ENCODE data around the gene LGI4.
"Not testable (repeated sequence)": the region's sequence is repeated elsewhere in the genome, so short reads cannot be mapped to it uniquely, and the experiment has no call there.

Gene LGI4

GRCh38 chr19:35105411-35106290 is 29.2 kb downstream of the LGI4 start:
- DNase-seq, result no peak

DNA sequence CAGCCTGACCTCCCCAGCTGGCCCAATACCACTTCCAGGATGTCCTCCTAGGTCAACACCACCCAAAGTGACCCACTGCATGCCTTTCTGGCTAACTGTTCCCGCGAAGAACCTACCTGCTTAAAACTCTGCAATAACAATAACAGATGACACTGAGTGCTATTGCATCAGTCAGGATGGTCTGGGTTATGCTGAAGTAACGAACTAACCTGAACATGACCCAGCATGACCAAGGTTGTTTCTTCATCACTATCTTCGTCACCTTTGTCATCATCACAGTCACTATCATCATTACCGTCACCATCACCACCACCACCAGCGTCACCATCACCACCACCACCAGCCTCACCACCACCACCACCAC is 29.8 kb downstream of the LGI4 start:
- DNase-seq, result no peak

DNA sequence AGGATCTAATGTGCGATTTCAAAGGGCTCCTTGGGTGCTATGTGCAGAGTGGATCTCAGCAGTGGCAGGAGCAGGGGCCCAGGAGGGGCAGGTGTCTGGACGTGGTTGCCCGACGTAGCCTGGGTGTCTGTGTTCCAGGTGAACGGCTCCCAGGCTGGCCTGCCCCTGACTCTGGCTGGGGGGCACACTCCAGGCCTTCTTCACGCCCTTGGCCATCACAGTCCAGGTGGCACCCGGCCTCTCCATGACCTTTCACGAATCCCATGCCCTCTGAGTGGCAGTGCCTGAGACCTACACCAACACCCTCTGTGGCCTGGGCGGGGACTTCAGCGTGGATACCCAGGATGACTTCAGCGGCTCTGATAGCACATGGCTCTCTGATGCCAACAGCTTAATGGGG is 30.5 kb downstream of the LGI4 start:
- no peak for DNase-seq

DNA sequence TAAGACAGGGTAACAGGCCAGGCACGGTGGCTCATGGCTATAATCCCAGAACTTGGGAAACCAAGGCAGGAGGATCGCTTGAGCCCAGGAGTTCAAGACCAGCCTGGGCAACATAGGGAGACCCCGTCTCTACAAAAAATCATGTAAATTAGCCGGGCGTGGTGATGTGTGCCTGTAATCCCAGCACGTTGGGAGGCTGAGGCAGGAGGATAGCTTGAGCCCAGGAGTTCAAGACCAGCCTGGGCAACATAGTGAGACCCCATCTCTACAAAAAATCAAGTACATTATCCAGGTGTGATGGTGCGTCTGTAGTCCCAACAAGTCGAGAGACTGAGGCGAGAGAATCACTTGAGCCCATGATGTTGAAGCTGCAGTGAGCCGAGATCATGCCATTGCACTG is 31.2 kb downstream of the LGI4 start:
- DNase-seq, result not testable (repeated sequence)

DNA sequence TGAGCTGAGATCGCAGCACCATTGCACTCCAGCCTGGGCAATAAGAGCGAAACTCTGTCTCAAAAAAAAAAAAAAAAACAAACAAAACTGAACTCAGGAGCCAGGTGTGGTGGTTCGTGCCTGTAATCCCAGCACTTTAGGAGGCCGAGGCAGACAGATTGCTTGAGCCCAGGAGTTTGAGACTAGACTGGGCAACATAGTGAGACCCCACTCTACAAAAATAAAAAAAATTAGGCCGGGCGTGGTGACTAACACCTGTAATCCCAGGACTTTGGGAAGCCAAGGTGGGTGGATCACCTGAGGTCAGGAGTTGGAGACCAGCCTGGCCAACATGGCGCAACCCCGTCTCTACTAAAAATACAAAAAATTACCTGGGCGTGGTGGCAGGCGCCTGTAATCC is 32.9 kb downstream of the LGI4 start:
- DNase-seq, result not testable (repeated sequence)

- no peak for DNase-seq
Observed at GRCh38 chr19:35100588-35101533, 34.0 kb downstream of the LGI4 start.

- DNase-seq, result no peak
Observed at GRCh38 chr19:35099897-35100275, 35.0 kb downstream of the LGI4 start.

DNA sequence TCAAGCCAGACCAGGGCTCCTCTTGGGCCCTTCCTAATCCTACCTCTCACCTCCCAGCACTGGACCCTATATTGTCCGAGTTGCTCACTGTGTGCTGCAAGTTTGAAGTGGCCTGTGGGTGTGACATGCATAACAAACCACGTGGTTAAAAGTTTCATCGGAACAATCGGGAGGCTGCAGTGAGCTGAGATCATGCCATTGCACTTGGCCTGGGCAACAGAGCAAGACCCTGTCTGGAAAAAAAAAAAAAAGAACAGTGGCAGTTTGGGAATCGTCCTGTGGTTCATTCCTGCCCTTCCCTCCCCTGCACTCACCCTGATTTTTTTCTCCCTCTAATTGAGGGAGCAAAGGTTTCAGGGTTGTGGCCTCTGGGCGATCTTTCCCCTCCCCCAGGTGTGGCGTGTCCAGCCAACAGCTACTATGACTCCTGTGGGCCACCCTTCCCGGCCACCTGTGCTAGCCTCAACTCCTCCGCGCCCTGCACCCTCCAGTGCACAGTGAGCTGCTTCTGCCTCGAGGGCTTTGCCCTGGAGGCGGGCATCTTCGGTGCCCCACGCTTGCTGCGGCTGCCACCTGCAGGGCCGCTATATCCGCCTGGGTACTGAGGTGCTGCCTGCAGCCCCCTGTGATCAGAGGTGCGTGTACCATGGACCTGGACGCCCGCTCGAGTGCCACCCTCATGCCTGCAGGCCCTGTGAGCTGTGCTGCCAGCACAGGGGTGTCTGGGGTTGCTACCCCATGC is 35.5 kb downstream of the LGI4 start:
- DNase-seq, result no peak

DNA sequence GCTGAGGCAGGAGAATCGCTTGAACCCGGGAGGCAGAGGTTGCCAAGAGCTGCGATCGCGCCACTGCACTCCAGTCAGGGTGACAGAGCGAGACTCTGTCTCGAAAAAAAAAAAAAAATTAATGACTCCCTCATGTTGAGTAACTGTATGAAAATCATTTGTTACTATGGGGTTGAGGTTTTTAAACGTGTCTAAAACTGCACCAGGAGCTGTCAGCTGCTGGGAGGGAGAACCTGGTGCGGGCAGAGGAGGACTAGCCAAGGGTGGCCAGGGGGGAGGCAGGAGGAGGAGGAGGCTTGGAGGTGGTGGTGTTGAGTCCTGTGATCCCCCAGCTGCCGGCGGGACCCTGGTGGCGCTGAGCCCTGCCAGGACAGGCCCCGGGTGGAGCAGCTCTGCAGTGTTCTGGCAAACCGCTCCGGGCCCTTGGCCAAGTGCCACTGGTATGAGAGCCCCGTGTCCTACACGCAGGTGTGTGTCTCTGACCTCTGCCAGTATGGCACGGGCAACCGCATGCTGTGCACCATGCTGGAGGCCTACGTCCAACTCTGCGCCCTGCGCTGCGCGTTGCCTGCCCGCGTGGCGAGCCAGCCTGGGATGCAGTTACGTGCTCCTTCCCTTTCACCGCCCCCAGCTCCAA is 36.3 kb downstream of the LGI4 start:
- no peak for DNase-seq

DNA sequence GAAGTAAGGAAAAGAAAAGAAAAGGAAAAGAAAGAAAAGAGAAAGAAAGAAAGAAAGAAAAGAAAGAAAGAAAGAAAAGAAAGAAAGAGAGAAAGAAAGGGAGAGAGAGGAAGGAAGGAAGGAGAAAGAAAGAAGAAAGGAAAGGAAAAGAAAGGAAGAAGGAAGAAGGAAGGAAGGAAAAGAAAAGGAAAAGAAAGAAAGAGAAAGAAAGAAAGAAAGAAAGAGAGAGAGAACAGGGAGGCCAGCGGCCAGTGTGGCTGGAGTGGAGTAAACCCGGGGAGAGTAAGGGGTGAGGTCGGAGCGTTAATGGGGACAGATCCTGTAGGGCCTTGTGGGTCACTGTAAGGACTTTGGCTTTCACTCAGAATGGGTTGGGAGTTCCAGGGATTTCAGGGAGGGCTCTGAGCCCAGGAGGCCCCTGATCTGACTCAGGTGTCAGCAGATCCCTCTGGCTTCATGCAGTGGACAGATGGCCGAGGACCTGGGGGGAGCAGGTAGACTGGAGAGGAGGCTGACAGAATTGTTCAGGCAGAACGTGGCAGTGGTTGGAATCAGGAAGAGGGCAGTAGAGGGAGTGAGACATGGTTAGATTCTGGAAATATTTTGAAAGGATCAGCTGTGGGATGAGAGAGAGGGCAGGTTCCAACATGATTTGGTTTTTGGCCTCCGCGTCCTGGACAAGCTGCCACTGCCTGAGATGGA is 39.0 kb downstream of the LGI4 start:
- DNase-seq, result no peak

DNA sequence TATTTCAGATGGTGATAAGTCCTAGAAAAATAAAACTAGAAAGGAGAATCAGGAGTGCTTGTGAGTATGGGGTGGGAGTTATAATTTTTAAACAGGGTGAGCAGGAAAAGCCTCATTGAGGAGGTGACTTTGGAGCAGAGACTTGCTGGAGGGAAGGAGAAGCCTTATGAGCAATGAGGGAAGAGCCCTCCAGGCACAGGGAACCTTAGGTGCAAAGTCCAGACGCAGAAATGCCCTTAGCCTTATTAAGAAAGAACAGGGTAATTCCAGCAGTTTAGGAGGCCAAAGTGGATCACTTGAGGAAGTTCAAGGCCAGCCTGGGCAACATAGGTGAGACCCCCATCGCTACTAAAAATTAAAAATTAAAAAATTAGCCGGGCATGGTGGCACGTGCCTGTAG is 40.2 kb downstream of the LGI4 start:
- no peak for DNase-seq

DNA sequence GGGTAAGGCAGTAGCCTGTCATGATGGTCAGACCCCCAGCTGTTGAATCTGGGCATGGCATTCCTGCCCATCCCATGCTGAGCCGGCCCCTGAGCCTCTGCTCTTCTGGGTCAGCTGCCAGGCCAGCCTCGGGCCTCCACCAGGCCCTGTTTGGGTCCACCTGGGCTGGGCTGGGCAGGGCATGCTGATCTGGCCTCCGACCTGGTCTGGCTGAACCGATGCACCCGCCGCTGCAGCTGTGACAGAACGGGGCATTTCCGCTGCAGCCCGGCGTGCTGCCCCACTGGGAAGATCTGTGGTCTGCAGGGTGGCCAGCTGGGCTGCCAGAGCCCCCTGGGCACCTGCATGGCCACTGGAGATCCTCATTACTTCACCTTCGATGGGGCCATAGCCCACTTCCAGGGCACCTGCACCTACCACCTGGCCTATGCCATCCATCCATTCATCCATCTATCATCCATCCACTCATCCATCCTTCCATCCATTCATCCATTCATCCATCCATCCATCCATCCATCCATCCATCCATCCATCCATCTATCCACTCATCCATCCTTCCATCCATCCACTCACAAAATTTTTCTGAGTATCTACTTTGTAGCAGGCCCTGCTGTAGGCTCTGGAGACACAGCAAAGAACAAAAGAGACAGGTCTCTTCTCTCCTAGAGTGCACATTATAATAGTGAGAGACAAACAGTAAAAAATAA is 40.8 kb downstream of the LGI4 start:
- DNase-seq, result no peak

GRCh38 chr19:35093430-35093829 is 41.4 kb downstream of the LGI4 start:
- no peak for DNase-seq

DNA sequence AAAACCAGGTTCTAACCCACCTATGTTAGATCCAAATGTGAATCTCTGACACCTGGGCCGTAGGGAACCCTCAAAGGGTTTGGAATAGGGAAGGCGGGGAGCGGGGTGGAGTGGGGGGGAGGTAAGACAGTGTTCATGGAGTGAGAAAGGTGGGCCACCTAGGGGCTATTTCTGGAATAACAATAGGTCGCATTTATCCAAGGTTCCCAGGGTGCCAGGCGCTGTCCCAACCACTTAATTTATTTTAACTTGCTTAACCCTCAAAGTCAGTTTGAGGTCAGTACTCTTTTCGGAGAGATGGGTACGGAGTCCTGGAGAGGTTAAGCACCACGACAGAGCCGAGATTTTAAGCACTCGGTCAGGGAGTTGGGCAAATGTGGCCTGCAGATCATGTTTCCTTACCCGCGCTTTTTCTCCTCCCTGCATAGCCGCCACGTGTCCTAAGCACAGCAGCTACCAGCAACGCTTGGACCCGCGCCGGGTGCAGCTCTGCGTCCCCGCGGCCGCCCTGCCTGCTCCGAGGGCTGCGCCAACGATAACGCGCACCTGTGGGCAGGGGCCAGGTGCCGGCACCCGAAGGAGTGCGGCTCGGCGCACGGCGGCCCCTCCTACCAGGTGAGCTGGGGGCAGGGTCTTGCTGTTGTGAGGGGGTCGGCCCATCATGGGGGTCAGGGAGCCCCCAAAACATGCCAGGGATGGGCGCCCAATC is 44.2 kb downstream of the LGI4 start:
- DNase-seq, result peak; percentile 56

DNA sequence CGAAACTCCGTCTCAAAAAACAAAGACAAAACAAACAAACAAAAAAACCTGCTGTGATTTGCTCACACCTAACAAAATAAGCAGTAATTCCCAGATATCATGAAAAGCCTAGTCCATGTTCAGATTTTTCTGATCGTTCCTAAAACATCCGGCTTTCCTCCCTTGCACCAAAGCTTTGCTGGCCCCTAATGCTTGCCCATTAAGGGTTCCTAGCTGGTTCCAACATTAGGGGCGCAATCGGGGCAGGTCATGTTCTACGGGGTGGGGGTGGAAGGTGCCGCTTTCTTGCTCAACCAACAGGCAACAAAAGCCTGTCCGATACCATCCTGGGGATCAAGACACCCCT is 44.7 kb downstream of the LGI4 start:
- no peak for DNase-seq

GRCh38 chr19:35089554-35089953 is 45.3 kb downstream of the LGI4 start:
- no peak for DNase-seq

DNA sequence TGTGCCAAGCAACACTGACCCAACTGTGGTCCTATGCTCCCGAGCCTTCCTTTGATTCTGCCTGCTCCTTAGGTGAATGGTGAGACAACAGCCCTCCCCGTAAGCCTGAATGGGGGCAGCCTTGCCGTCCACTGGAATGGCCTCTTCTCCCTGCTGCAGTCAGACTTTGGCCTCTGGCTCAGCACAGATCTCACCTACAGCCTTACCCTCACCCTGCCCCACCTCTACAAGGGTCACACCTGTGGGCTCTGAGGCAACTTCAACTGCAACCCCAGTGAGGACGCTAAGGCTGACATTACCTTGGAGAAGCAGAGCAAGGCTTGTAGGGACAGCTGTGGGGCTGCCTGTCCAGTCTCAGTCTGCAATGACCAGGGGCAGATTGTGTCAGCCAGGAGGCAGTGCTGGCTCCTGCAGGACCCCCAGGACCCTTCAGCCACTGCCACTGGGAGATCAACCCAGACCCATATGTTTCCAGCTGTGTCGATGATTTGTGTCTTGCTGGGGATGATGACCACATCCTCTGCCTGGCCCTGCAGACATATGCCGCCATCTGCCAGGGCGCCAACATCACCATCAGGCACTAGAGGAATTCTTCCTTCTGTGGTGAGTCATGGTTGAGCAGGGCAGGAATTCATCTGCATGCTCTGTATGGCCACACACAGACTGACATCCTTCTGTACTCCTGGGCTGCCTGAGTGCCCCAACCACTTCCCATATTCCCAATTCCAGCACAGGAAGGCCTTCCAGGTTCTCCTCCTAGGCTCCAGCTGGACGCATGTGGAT is 46.5 kb downstream of the LGI4 start:
- DNase-seq, result no peak

GRCh38 chr19:35087393-35087792 is 47.5 kb downstream of the LGI4 start:
- DNase-seq, result no peak

GRCh38 chr19:35086455-35086854 is 48.4 kb downstream of the LGI4 start:
- no peak for DNase-seq

GRCh38 chr19:35085947-35086346 is 48.9 kb downstream of the LGI4 start:
- no peak for DNase-seq
